G401.6 (cell line): ENCODE results near the gene ATP2B2.

ENCODE experiments used
- FAIRE-seq: peaks from 2 replicates; lab custom pipeline; 2012; peaks lifted over from hg19 to GRCh38; lab: Jason Lieb, UNC

The ATP2B2 gene

DNA sequence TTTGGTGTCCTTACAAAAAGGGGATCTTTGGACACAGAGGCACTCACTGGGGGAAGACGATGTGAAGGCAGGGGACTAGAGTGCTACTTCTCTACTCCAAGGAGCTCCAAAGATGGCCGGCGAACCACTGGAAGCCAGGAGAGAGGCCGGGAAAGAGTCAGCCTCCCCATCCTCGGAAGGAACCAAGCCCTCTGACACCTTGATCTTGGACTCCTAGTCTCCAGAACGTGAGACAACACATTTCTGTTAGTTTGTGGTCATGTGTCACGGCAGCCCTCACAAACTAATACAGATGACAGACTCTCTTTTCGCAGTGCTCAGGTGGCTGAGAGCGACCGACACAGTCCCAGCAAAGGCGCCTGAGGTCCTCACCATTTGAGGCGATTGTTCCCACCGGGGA lies 24.4 kb upstream of the ATP2B2 start:
- no peak for FAIRE-seq

DNA sequence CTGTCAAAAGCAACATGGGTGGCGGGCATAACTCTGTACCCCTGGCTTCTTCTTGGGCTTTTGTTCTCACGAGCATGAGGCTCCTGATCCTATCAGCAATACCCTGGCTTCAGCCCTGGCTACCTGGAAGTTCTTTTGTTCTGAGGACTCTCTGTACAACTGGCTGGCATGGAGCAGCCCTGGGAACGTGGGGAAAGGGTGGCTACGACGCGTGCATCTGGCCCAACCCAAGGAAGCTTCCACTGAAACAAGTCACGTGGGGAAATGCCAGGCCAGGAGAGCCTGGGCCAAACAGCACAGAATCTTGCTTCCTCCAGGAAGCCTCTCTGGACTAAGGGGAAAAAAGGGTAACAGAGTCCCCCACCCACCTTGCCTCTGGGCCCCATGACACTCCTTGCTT lies 22.7 kb upstream of the ATP2B2 start:
- FAIRE-seq = no peak

DNA sequence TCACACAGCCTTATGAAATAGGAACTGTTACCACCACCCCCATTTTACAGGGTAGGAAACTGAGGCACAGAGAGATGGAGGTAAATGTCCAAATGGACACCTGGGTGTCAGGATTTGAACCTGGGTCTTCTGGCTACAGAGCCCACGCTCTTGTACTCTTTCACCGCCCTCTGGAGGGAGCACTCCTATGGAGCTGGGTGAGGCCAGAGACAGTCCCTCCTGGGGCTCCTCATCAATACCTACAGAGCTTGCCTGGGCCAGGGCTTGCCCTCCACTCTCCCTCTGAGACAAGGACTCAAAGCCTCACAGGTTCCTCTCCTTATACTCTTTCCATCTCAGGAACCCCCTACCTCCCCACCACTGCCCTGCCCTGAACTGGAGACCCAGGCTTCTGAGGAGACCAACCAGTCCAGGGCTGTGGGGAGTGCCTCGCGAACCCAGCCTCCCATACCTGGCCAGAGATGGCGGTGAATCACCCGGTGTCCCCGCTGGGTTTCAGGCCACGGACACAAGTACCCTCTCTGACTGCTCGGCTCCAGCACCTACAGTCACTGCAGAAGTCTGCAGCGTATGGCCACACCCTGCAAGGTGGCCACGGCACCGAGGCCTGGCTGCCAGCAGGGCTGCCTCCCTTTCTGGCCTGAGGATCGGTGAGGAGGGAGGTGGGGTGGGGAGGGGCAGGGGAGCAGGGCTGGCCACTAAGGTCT lies 22.1 kb upstream of the ATP2B2 start:
- FAIRE-seq = no peak

DNA sequence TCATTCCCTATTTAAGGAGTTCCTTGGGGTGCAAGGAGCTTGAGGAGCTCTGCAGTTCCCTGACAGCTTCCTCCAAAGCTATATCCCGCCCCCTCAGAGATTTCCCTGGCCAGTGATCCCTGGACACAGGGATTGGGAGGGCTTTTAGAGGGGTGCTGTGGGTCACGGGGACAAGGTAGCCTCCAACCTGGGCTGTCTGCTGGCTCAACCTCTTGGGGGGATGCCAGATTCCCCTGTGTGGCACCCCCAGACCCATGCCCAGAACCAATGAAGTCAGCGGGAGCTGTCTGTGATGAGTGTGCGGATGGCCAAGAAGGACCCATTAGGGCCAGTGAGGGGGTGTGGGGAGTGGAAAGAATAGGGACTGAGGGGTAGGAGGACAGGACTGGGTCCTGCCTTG lies 21.0 kb upstream of the ATP2B2 start:
- FAIRE-seq = no peak

DNA sequence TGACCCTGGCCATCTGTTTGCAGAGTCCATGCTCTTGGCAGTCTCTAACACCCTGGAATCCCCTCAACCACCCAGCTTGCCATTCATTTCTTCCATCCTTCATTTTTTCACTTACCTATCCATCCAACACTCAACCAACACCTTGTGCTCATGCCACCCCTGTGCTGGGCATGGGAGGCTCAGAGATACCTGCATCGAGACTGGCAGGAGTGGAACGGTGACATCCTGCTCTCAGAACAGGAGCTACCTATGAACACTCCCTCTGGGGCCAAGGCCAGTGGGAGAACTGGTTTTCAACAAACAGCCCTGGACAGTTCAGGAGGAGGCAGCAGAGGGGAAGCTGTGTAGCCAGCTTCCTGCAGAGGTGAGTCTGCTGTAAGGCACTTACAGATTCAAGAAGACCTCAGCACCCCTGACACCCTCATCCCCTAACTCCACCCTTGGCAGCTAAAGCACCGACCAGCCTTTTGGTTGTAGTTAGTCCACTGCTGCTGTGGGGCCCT lies 19.5 kb upstream of the ATP2B2 start:
- FAIRE-seq = no peak

DNA sequence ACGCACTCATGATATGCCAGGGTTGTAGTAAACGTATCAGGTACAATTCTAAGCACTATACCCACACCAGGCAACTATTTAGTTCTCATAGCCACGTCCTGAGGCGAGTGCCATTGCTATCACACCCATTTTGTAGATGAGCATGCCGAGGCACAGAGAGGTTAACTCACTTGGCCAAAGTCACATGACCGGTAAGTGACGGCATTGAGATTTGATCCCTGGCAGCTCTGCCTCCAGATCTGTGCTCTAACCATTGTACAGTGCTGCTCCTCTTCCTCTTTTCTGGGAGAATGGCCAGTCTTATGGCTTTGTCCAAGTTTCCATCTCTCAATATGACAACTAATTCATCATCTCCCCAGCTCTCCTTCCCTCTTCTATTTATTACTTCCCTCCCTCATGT lies 18.9 kb upstream of the ATP2B2 start:
- no peak for FAIRE-seq

DNA sequence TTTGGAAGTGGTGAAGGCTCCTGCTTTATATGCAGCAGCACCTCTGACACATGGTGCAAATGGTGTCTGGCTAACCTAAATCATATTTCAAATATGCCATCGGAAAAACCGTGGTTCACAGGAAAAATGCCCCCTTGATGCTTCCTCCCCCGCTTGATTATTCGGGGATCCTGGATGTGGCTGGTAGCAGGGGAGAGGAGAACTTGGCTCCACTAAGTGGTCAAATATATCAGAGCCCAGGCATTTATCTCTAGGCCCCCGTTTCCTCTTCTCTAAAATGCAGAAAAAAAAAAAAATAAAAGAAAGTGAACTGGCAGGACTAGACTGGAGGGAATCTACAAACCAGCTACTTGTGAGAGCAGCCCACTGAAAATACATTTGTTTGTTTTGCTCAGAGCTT lies 18.2 kb upstream of the ATP2B2 start:
- FAIRE-seq = no peak

DNA sequence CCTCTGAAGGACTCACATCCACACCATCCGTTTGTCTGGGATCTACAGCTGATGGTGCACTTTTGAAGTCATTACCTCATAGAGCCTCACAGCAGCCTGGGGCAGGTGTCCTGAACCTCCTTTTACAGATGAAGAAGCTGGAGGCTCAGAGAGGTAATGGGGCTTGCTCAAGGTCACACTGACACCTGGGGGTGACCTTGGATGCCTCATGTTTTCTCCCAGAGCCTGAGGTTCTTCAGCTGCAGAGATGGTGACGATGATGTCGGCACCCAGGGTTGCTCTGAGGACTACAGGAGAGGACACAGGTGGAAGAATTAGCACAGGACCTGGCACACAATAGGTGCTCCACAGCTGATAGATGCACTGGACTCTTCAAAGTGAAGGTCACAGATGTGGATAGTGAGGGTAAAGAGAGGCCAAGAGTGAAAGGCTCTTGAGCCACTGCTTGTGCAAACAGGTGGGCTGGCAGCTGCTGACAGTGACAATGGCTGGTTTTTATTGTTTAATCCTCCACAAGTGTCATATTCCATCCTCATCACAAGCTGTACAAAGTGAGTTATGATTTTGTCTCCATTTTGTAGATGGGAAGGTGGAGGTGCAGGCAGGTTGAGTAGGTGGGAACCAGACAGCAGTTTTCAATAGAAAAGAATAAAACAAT lies 17.4 kb upstream of the ATP2B2 start:
- FAIRE-seq = no peak

DNA sequence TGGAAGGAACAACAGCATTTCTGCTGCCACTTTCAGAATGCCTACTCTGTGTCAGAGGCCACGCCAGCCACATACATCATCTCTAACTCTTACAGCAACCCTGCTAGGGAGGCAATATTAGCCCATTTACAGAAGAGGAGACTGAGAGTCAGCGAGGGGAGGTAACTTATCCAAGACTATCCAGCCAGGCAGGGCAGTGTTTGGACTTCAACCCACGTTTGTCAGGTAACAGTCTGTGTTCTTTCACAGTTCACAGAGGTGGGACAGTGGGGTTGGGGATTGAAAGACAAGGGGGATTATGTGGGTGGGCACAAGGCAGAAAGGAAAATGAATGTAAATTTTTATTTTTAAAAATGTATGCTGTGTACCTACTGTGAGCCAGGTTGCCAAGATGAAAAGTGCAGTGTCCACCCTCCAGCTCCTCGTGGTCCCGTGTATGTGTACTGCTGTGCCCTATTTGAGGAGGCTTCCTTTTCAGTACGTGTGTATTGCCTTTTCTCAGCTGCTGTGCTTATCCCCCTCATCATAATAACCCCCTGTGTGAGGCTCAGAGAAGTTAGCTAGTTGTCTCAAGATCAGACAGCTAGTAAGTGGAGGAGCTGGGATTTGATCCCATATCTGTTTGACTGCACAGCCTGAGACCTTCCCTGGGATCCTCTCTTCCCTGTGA lies 16.5 kb upstream of the ATP2B2 start:
- no peak for FAIRE-seq

DNA sequence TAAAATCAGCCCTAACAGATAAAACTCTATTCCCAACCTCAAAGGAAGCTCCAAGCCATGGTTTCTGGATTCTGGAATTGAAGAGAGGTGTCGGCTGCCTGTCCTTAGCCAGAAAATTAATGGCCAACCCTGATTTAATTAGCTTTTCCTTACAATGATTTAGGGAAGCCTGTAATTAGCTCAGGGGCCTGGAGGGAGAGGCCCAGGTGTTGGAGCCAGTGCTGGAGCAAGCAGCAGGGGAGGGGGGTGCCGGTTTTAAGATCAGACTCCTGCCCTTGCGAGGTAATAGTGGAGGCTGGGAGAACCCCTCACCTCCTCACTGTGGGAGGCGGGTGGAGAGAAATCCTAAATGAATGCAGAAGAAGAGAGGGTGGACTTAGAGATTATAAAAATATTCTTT lies 14.7 kb upstream of the ATP2B2 start:
- FAIRE-seq = no peak

DNA sequence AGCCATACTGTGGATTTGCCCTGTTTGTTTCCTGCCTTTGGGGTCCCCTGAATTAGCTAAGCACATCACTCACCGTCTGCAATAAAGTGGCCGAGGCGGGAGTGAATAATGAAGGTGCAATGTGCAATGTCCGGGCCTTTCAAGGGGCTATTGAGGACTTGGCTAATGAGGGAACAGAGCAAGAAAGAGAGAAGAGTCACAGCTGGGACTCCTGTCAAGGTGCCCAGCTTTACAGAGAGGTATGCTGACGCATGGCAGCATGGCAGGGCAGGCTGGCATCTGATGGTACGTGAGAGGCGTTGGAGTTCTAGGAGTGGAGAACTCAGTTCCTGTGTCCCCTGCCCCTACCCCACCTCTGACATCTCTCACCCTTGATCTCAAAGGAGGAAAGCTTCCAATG lies 13.8 kb upstream of the ATP2B2 start:
- no peak for FAIRE-seq

DNA sequence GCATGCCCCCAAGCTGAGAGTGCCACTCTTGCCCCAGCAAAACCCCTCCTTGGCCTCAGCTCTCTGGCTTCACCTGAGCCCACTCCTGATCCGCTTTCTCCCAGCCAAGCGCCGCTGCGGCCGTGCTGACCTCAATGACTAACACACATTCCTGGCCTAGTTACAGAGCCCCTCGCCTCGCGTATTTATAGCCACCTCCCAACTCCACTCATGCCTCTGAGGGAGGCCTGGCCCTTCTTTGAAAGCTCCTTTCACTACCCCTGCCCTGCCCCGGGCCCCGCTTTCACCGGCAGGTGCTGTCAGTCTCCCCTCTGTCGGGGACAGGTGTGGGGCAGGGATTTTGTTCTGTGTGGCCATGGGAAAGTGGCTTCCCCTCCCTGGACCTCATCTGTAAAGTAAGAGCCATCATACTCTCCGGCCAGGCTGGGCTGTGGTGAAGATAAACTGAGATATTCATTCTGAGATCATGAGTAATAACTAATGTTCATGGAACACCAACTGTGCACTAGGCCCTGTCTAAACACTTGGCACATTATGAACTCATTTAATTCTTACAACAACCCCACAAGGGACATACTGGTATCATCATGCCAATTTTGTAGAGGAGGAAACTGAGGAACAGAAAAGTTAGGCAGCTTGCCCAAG lies 13.2 kb upstream of the ATP2B2 start:
- no peak for FAIRE-seq

DNA sequence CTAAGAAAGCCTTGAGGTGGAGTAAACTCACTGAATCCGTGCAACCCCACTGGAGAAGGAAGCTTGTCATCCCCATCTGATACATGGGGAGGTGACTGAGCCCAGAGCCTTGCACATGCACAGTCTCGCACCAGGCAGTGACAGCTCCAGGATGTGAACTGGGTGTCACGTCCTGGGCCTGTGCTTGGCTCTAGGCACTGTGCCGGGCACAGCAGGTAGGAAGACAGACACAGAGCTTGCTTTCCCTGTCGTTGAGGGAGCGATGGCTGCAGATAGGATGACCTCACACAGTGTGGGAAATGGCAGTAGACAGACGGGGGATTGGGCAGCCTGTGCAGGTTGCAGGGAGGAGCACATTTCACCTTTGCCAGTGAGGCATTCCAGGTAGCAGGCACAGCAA lies 12.2 kb upstream of the ATP2B2 start:
- FAIRE-seq = no peak

DNA sequence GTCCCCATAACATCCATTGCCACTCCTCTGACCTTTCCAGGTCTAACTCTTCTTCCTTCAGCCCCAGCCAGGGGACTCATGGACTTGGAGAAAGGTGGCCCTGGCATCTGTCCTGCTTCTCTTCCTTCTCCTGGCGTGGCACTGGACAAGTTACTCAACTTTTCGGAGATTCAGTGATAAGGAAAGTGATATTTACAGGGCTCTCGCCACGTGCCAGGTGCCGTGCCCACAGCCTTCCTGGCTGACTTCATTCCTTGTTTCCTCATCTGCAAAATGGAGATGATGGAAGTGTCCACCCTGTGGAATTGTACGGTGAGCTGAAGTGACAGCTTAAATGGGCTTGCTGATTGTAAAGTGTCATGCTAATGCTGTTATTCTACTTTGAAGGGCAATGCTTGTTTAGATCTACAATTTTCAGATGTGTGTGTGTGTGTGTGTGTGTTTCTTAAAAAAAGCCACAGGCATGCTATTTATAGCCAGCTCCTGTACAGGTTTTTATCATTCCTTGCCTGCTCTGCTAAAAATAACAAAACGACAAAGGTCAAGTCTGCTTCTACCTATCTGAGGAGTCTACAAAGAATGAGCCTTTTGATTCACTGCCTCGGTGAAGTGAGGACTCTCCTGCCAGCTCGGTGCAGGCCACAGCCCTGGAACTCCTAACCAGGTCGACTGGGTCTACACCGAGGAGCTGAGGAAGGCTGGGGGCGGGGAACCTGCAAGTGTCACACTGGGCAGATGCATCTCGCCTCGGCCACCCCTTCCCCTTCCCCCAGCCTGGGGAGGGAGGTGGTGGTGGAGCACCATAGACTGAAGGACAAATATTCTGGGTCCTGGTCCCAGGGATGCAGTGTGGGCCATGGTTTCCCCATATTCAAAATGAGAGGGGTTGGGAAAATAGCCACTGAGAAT lies 11.4 kb upstream of the ATP2B2 start:
- no peak for FAIRE-seq

DNA sequence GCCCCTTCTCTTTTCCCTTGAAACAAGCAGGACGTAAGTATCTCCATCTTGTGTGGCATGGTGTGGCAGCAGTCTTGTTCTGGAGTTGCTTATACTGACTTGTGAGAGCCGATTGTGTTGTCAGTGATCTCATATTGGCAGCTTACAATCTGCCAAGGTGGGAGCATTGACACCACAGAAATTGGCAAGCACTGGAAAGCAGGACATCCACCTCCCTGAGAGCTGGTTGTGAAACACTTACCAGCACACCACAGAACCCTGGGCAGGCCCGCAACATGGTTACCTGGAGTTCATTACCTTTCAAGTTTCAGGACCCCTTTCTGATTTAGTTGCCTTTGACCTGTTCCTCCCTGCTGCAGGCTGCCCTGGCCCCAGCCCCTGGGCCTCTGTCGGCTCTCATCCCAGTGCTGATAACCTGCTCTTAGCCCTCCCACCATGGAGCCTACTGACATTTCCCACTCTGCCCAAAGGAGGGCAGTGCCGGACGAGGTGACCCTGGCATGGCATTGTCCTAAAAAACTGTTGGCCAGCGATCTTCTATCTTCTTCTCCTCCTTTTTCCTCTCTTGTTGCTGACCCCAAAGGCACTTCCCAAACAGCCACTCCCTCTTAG lies 10.6 kb upstream of the ATP2B2 start:
- FAIRE-seq = no peak

DNA sequence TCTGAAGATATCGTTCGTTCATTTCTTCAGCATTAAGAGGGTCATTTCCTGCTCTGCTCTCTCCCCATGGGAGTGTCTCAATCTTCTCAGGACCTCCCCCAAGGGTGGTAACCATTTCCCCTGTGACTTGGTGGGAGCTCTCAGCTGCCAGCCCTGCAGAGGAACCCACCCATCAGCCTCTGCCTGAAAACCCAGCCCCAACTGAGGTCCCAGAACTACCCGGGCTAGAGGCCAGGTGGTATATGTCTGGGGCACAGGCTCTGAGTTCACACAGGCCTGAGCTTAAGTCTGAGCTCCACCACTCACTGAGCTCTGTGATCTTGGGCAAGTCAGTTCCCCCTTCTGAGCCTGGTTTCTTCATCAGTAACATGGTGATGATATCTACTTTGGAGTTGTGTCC lies 10.0 kb upstream of the ATP2B2 start:
- no peak for FAIRE-seq

DNA sequence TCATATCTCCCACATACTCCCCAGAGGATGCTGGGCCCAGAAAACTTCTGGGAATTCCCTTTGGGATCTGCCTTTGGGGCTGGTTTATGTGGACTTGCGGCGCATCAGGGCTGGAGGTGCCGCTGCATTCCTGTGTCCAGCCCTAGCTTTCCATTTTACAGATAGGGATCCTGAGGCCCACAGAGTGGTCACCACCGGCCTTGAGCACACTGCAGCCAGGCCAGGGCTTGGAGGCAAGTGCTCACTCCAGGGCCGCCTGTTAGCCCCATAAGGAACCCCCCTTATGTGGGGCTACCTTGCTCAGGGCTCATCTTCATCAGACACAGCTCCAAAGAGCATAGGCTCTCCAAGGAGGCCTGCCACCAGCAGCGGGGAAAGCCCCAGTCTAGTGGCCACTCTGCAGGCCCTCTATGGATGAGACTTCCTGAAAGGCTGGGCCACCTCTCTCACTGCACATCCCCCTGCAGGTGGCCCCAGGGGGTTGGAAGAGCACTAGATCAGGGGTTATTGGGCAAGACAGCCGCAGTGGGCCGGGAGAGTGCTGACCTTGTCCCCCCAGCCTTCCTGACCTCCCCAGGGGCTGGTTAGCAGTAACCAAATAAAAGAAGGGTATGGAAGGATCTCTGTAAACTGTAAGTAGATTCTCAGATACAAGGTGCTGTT lies 9.2 kb upstream of the ATP2B2 start:
- no peak for FAIRE-seq

DNA sequence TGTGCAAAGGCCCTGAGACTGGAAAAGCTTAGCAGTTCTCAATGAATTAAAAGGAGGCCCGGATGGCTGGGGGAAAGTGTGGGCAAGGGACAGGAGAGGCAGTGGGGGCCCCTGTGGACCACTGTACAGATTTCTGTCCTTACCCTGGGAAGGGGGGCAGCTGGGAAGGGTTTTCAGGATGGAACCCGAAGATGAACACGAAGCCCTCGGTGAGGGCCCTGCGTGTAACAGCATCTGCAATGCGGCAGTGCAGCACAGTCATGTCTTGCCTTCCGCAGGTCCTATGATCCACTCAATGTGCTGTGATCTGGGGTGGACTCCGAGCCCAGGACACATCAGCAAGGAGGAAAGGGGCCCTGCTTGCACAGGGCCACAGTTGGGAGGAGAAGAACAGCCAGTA lies 7.9 kb upstream of the ATP2B2 start:
- no peak for FAIRE-seq

DNA sequence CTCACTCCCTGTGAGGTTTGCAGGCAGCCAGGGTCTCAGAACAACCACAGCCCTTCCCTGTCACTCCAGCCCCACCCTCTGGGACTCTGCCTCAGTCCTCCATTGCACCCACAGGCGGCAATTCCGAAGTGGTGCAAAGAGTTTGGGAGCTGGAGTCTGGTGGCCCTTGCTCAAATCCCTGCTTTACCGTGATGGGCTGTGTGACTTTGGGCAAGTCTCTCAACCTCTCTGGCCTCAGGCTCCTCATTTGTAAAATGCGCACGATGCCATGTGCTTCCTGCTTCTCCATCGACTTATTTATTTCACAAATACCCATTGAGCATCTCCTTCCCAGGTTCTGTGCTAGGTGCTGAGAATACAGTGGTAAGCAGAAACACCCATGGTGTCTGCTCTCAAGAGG lies 7.3 kb upstream of the ATP2B2 start:
- FAIRE-seq = no peak

DNA sequence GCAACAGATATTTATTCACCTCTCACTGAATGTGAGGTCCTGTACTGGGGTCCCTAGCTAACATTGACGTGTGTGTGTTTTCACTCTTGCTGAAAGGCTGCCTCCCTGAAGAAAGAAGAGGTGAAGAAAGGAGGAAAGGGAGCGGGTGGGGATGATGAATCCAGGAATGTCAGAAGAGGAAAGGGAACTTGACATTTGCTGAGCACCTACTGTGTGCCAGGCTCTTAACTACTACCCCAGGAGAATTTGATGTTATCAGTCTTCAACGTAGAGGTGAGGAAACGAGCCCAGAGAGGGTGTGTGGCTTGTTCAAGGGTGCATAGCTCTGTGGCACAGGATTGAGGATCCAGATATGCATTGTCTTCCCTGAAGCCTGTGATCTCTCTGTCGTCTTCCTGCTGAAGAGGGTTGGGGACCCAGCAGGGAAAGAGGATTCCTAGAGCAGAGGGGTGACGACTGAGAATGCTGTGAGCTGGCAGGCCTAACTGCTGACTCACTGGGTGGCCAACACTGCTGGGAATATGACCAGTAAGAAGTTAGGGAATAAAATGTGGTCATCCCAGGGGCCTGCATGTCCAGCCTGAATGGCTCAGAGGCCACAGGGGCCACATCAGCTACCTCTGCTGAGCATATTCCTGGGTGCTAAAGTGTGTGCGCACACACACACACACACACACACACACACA lies 6.6 kb upstream of the ATP2B2 start:
- FAIRE-seq = no peak
